H1 (cell line): ENCODE results near the gene OR52B6.

Experiments used
- CBX8 ChIP-seq: fragments of 300-800, 300-1000 bp; sonication (generic); IDR thresholded peaks from 2 replicates; pipeline ENCODE4 v1.7.1; 2016; ENCODE audit warnings: low read depth, low read length, borderline replicate concordance
- CHD2 ChIP-seq: IDR thresholded peaks from 2 replicates; pipeline ENCODE4 v1.6.1; 2012; ENCODE audit warnings: low read length, improper control_type of control experiment
- EZH2 ChIP-seq: fragments of 200-600 bp; sonication (generic); IDR thresholded peaks from 2 replicates; pipeline ENCODE4 v1.7.1; 2012; ENCODE audit warnings: low read depth, mild to moderate bottlenecking, moderate library complexity, low read length, inconsistent platforms; ENCODE audit not compliant: severe bottlenecking
- JUN ChIP-seq: IDR thresholded peaks from 2 replicates; pipeline ENCODE4 v1.6.1; 2011; ENCODE audit warnings: low read depth, mild to moderate bottlenecking, improper control_type of control experiment, low read length
- JUND ChIP-seq: IDR thresholded peaks from 2 replicates; pipeline ENCODE4 v1.6.1; 2011; ENCODE audit warnings: mild to moderate bottlenecking, improper control_type of control experiment, low read length
- NRF1 ChIP-seq: IDR thresholded peaks from 2 replicates; pipeline ENCODE4 v1.6.1; 2011; ENCODE audit warnings: mild to moderate bottlenecking, low read depth, low read length, improper control_type of control experiment
- POLR2AphosphoS5 ChIP-seq: IDR thresholded peaks from 2 replicates; pipeline ENCODE4 v1.6.1; 2011; ENCODE audit warnings: low read depth, low read length
- RBBP5 ChIP-seq: IDR thresholded peaks from 2 replicates; pipeline ENCODE4 v1.7.1; 2012; ENCODE audit warnings: low read depth, mild to moderate bottlenecking, inconsistent platforms, low read length, moderate library complexity, borderline replicate concordance
- SIX5 ChIP-seq: IDR thresholded peaks from 2 replicates; pipeline ENCODE4 v1.6.1; 2011; ENCODE audit warnings: mild to moderate bottlenecking, low read depth, low read length
- SP1 ChIP-seq: IDR thresholded peaks from 2 replicates; pipeline ENCODE4 v1.6.1; 2011; ENCODE audit warnings: low read depth, low read length
- USF2 ChIP-seq: IDR thresholded peaks from 2 replicates; pipeline ENCODE4 v1.6.1; 2011; ENCODE audit warnings: low read length, improper control_type of control experiment
- TF ChIP-seq, protein P1 (sequence below), 3 experiments: IDR thresholded peaks; 1 replicate in 2 of 3; 2 replicates in 1 of 3; pipeline versions ENCODE4 v1.5.1 to v1.6.1; 2011; ENCODE audit warnings: low read length in 3 of 3, mild to moderate bottlenecking in 3 of 3, inconsistent platforms in 2 of 3, low read depth in 1 of 3, moderate library complexity in 1 of 3; ENCODE audit not compliant: insufficient read depth in 1 of 3; ENCODE audit errors: control extremely low read depth in 1 of 3

DNA sequence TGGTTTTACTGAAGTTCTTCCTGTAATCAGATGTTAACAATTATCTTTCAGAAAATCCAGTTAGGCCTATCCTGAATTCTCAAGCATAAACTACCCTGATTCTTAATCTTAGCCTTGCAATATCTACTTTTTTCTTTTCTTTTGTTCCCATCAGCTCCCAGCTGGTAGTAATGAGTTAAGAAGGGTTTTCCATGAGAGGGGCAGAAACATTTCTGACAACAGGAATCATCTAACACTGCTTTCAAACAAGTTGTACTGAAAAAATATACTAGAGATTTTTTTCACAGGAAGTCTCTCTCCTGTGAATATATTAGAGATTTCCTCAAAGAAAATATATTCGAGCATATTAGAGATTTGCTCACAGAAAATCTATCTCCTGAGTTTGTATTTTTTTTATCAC is 12.5 kb downstream of the OR52B6 start:
- TF ChIP-seq, protein P1, sequence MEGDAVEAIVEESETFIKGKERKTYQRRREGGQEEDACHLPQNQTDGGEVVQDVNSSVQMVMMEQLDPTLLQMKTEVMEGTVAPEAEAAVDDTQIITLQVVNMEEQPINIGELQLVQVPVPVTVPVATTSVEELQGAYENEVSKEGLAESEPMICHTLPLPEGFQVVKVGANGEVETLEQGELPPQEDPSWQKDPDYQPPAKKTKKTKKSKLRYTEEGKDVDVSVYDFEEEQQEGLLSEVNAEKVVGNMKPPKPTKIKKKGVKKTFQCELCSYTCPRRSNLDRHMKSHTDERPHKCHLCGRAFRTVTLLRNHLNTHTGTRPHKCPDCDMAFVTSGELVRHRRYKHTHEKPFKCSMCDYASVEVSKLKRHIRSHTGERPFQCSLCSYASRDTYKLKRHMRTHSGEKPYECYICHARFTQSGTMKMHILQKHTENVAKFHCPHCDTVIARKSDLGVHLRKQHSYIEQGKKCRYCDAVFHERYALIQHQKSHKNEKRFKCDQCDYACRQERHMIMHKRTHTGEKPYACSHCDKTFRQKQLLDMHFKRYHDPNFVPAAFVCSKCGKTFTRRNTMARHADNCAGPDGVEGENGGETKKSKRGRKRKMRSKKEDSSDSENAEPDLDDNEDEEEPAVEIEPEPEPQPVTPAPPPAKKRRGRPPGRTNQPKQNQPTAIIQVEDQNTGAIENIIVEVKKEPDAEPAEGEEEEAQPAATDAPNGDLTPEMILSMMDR (IDR thresholded peaks at IDR 0.05; ENCODE audit: control extremely low read depth in 1 of 3, insufficient read depth in 1 of 3, low read depth in 1 of 3, low read length in 3 of 3) = no peak
- TF ChIP-seq JUND (no peak), JUN (no peak), SP1 (no peak), EZH2 (no peak), CBX8 (no peak), POLR2AphosphoS5 (no peak), USF2 (no peak), NRF1 (no peak), SIX5 (no peak), CHD2 (no peak), RBBP5 (no peak)
